ENCODE measurements around the gene TMEM132C.

GRCh38 chr12:128587918-128588317 lies 320.9 kb downstream of the TMEM132C start:
- TF ChIP-seq MAX (IDR thresholded peaks at IDR 0.05) (no peak), HDAC2 (IDR thresholded peaks at IDR 0.05) (no peak), MAFK (IDR thresholded peaks at IDR 0.05; ENCODE audit: partially characterized antibody) (no peak), EP300 (IDR thresholded peaks at IDR 0.05) (no peak), JUN (IDR thresholded peaks at IDR 0.05) (no peak), RAD21 (conservative IDR thresholded peaks at IDR 0.05 in 1 of 2, IDR thresholded peaks at IDR 0.05 in 1 of 2) (no peak), RCOR1 (IDR thresholded peaks at IDR 0.05; ENCODE audit: low read depth, low read length) (no peak), ZFP36 (IDR thresholded peaks at IDR 0.05; ENCODE audit: borderline replicate concordance, partially characterized antibody) (no peak), RFX5 (IDR thresholded peaks at IDR 0.05) (no peak), MYC (IDR thresholded peaks at IDR 0.05; ENCODE audit: borderline replicate concordance, low read length) (no peak), ESRRA (IDR thresholded peaks at IDR 0.05; ENCODE audit: borderline replicate concordance, low read length) (no peak), ELK1 (IDR thresholded peaks at IDR 0.05; ENCODE audit: low read depth, low read length) (no peak)
- TF ChIP-seq, protein P1, sequence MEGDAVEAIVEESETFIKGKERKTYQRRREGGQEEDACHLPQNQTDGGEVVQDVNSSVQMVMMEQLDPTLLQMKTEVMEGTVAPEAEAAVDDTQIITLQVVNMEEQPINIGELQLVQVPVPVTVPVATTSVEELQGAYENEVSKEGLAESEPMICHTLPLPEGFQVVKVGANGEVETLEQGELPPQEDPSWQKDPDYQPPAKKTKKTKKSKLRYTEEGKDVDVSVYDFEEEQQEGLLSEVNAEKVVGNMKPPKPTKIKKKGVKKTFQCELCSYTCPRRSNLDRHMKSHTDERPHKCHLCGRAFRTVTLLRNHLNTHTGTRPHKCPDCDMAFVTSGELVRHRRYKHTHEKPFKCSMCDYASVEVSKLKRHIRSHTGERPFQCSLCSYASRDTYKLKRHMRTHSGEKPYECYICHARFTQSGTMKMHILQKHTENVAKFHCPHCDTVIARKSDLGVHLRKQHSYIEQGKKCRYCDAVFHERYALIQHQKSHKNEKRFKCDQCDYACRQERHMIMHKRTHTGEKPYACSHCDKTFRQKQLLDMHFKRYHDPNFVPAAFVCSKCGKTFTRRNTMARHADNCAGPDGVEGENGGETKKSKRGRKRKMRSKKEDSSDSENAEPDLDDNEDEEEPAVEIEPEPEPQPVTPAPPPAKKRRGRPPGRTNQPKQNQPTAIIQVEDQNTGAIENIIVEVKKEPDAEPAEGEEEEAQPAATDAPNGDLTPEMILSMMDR (IDR thresholded peaks at IDR 0.05) = no peak
- TF ChIP-seq, protein P2, sequence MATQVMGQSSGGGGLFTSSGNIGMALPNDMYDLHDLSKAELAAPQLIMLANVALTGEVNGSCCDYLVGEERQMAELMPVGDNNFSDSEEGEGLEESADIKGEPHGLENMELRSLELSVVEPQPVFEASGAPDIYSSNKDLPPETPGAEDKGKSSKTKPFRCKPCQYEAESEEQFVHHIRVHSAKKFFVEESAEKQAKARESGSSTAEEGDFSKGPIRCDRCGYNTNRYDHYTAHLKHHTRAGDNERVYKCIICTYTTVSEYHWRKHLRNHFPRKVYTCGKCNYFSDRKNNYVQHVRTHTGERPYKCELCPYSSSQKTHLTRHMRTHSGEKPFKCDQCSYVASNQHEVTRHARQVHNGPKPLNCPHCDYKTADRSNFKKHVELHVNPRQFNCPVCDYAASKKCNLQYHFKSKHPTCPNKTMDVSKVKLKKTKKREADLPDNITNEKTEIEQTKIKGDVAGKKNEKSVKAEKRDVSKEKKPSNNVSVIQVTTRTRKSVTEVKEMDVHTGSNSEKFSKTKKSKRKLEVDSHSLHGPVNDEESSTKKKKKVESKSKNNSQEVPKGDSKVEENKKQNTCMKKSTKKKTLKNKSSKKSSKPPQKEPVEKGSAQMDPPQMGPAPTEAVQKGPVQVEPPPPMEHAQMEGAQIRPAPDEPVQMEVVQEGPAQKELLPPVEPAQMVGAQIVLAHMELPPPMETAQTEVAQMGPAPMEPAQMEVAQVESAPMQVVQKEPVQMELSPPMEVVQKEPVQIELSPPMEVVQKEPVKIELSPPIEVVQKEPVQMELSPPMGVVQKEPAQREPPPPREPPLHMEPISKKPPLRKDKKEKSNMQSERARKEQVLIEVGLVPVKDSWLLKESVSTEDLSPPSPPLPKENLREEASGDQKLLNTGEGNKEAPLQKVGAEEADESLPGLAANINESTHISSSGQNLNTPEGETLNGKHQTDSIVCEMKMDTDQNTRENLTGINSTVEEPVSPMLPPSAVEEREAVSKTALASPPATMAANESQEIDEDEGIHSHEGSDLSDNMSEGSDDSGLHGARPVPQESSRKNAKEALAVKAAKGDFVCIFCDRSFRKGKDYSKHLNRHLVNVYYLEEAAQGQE (IDR thresholded peaks at IDR 0.05) = no peak
